Calu3 (cell line): Measurements from ENCODE around the gene HNRNPDL. TPM values are rescaled to one million over a fixed set of nuclear protein-coding genes. Genes with fewer than 3 reads are reported as not detected.

Source experiments
- BruUV-seq: library from RNA; stranded (reverse); fragments of 400-500 nt; replicated peaks from 2 replicates; lab custom pipeline; 2021; lab: Mats Ljungman, UMichigan
- CTCF ChIA-PET: fragments of 300-600 bp; sonication (Branson Sonifier 250); formaldehyde crosslinking; loops from one replicate; lab custom pipeline; 2022; ENCODE audit warnings: antibody characterized with exemption; lab: Charles Lee
- DNase-seq: peaks from one replicate; pipeline ENCODE4 v3.0.0; 2022
- H3K27ac Mint-ChIP-seq: one replicate; pipeline ENCODE4 v1.8.0; 2022; ENCODE audit warnings: mixed read lengths; ENCODE audit not compliant: unreplicated experiment
- H3K27me3 Mint-ChIP-seq: one replicate; pipeline ENCODE4 v1.8.0; 2022; ENCODE audit warnings: mixed read lengths; ENCODE audit not compliant: unreplicated experiment
- H3K36me3 Mint-ChIP-seq: one replicate; pipeline ENCODE4 v1.8.0; 2022; ENCODE audit warnings: mild to moderate bottlenecking, moderate library complexity, mixed read lengths; ENCODE audit not compliant: insufficient read depth, unreplicated experiment
- H3K4me1 Mint-ChIP-seq: one replicate; pipeline ENCODE4 v1.8.0; 2022; ENCODE audit warnings: mild to moderate bottlenecking, low read depth, mixed read lengths; ENCODE audit not compliant: unreplicated experiment
- H3K4me3 Mint-ChIP-seq: one replicate; pipeline ENCODE4 v1.8.0; 2022; ENCODE audit warnings: mild to moderate bottlenecking, low read depth, moderate library complexity, mixed read lengths; ENCODE audit not compliant: unreplicated experiment
- H3K9me3 Mint-ChIP-seq: one replicate; pipeline ENCODE4 v1.8.0; 2022; ENCODE audit warnings: low read depth, mixed read lengths; ENCODE audit not compliant: unreplicated experiment
- intact Hi-C: fragments of 100-400 bp; cut with micrococcal nuclease; formaldehyde crosslinking; loops from one replicate; pipeline ENCODE4 v1.10.0; 2022; ENCODE audit not compliant: unreplicated experiment
- total RNA-seq: library from RNA; stranded (reverse); gene quantifications from 2 replicates; pipeline ENCODE4 v1.2.3, GENCODE V29; 2022
- TF ChIP-seq, protein P1 (sequence below): fragments of 200-600 bp; IDR thresholded peaks from one replicate; pipeline ENCODE4 v1.8.0; 2022; ENCODE audit warnings: antibody characterized with exemption; ENCODE audit not compliant: unreplicated experiment

Gene HNRNPDL
- total RNA-seq, 1 experiment from 2014 or later: 198 TPM

DNA sequence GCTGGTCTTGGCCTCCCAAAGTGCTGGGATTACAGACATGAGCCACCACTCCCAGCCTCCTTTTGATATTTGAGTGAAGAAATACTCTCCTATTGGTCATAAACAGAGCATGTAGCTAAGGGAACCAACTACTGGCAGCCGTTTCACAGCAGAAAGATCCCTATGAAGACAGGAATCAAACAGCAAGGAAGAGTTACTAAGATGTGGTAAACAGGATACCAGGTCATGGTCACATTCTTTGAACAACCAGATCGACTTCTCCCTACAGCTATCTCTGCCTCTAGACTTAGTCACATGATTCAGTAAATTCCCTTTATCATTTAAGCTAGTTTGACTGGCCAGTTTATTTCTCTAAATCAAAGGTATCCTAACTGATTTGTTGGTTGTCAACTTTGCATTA lies 47.5 kb downstream of the HNRNPDL start:
- no peak overlapping the region for H3K27ac Mint-ChIP-seq
- DNase-seq: no peak
- intact Hi-C loops: no loop called here
- no TSS peak for BruUV-seq
- TF ChIP-seq, protein P1, sequence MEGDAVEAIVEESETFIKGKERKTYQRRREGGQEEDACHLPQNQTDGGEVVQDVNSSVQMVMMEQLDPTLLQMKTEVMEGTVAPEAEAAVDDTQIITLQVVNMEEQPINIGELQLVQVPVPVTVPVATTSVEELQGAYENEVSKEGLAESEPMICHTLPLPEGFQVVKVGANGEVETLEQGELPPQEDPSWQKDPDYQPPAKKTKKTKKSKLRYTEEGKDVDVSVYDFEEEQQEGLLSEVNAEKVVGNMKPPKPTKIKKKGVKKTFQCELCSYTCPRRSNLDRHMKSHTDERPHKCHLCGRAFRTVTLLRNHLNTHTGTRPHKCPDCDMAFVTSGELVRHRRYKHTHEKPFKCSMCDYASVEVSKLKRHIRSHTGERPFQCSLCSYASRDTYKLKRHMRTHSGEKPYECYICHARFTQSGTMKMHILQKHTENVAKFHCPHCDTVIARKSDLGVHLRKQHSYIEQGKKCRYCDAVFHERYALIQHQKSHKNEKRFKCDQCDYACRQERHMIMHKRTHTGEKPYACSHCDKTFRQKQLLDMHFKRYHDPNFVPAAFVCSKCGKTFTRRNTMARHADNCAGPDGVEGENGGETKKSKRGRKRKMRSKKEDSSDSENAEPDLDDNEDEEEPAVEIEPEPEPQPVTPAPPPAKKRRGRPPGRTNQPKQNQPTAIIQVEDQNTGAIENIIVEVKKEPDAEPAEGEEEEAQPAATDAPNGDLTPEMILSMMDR: no peak
- CTCF ChIA-PET: no interaction called here
- H3K4me3 Mint-ChIP-seq: no peak overlapping the region
- H3K27me3 Mint-ChIP-seq: no peaks in the 10 kb centered on the region
- no peaks in the 10 kb centered on the region for H3K36me3 Mint-ChIP-seq
- peaks cover 5% of the 10 kb centered on the region for H3K9me3 Mint-ChIP-seq
- H3K4me1 Mint-ChIP-seq: peaks cover 12% of the 10 kb centered on the region

DNA sequence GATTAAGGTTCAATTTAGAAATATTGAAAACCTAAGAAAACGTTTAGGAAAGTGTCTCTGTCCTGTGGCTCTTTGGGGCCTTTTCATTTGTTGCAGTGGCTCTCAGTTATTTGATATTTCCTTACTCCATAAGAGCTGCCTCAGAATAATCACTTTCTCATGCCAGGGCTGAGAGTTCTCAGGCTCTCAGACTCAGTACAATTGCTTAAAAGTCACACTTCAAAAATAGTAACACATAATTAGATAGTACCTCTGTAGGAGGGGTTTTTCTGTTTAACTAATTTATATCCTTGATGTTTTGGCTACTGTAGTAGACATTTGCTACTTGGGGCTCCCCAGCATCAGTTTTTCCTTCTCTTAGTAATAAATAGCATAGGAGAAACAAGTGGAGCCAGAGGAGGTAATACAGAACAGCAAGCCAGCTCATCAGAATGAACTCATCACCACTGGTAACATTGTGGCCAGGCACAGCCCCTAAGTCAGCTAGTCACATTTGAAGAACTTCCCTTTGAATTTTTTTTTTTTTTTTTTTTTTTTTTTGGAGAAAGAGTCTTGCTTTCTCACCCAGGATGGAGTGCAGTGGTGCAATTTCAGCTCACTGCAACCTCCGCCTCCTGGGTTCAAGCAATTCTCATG lies 48.5 kb downstream of the HNRNPDL start:
- TF ChIP-seq, protein P1: no peak
- DNase-seq: no peak
- BruUV-seq: no TSS peak
- no peaks in the 10 kb centered on the region for H3K36me3 Mint-ChIP-seq
- intact Hi-C loops: no loop called here
- H3K9me3 Mint-ChIP-seq: peaks cover 5% of the 10 kb centered on the region
- H3K4me1 Mint-ChIP-seq: peaks cover 13% of the 10 kb centered on the region
- CTCF ChIA-PET: no interaction called here
- no peak overlapping the region for H3K4me3 Mint-ChIP-seq
- no peak overlapping the region for H3K27ac Mint-ChIP-seq
- H3K27me3 Mint-ChIP-seq: no peaks in the 10 kb centered on the region

DNA sequence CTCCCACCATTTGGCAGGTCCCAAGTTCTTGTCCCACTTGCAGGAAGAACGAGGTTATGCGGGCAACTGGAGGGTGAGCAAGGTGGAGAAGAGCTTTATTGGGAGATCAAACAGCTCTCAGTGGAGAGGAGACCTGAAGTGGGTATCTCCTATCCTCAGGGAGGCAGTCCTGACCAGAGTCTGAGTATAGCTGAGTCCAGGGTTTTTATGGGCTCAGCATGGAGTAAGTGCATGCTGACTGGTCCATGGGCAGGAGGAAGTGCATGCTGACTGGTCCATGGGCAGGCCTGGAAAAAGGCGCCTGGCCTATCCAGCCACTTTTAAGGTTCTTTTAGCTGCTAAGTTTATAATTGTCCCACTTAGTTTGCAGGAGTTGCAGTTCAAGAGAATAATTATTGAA lies 49.0 kb downstream of the HNRNPDL start:
- no peak overlapping the region for H3K4me3 Mint-ChIP-seq
- H3K27me3 Mint-ChIP-seq: no peaks in the 10 kb centered on the region
- peaks cover 5% of the 10 kb centered on the region for H3K9me3 Mint-ChIP-seq
- TF ChIP-seq, protein P1: no peak
- BruUV-seq: no TSS peak
- H3K36me3 Mint-ChIP-seq: peaks cover 5% of the 10 kb centered on the region
- CTCF ChIA-PET: no interaction called here
- H3K4me1 Mint-ChIP-seq: peaks cover 18% of the 10 kb centered on the region
- intact Hi-C loops: no loop called here
- DNase-seq: no peak
- no peak overlapping the region for H3K27ac Mint-ChIP-seq

DNA sequence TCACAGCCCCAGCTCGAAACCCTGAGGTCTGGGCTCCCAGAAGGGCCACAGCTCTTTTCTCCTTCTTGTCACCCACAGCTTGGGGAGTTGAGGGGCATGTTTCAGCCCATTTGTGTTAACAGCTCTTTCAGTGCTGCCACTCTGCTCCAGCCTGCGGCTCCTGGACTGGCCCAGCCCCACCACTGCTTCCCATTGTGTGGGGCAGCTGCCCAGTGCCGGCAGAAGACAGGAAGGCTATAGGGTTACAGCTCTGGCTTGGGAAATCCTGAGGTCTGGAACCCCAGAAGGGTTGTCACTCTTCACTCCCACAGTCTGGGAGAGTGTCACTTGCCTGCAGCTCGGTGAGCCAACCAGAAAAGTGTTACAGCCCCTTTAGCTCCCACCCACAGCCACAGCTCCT lies 49.4 kb downstream of the HNRNPDL start:
- DNase-seq: no peak
- BruUV-seq: no TSS peak
- Mint-ChIP-seq H3K4me1 (peaks cover 21% of the 10 kb centered on the region), H3K27me3 (no peaks in the 10 kb centered on the region), H3K9me3 (peaks cover 3% of the 10 kb centered on the region), H3K36me3 (peaks cover 6% of the 10 kb centered on the region), H3K4me3 (no peak overlapping the region), H3K27ac (no peak overlapping the region)
- CTCF ChIA-PET: interaction anchor here (0.9 kb wide), 1 partner anchor 14 kb away, joined by 3 read pairs; no protein-coding TSS in a partner anchor
- intact Hi-C loops: no loop called here
- TF ChIP-seq, protein P1: no peak
